ENCODE data around the gene RTBDN.

Gene RTBDN

DNA sequence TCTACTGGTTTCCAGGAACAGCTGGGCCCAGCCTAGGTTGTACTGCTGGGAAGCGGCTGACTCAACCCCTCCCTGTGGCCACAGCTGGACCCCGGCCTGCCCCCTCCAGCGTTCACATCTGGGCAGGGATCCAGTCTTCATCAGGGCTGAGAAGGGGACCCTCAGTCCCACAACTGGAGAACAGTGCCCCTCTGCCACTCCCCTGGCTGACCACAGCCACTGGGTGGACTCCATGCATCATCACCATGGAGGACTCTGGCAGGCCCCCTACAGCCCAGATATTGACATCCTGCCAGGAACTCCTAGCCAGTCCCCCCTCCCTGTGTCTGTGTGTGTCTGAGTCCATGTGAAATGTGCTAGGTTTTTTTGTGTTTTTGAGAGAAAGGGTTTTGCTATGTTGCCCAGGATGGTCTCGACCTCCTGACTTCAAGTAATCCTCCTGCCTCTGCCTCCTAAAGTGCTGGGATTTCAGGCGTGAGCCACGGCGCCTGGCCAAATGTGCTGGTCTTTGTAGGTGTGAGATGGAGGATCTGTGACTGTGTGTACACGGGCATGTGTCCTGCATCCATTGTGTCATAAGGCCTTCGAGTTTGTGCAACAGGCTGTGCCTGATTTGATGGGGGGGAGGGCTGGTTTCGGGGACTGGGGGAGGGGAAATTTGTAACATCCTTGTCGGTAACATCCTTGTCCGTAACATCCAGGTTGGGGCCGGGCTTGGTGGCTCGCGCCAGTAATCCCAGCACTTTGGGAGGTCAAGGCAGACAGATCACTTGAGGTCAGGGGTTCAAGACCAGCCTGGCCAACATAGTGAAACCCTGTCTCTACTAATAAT, 55.0 kb downstream of the RTBDN start:
- DNase-seq (ENCODE audit: low read depth) = no peak

DNA sequence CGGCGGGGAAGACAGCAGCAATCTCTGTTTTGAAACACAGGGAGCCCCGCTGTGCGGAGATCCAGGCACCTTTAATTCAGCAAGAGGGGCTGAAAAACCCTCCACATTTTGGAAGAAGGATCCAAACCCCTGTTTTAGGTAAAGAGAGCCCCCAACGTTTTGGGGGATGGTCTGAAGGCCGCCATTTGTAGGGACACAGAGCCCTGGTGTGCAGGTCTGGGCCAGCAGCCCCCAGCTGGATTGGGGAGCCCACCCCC, 55.5 kb downstream of the RTBDN start:
- no peak for DNase-seq (ENCODE audit: low read depth)

GRCh38 chr19:12778017-12778904, 56.1 kb downstream of the RTBDN start:
- peak; percentile 23 for DNase-seq (ENCODE audit: low read depth)

- DNase-seq (ENCODE audit: low read depth) = peak; percentile 73
Measured at GRCh38 chr19:12777217-12778016, 57.0 kb downstream of the RTBDN start.
